Measurements from ENCODE around the gene FILIP1.

The FILIP1 gene

DNA sequence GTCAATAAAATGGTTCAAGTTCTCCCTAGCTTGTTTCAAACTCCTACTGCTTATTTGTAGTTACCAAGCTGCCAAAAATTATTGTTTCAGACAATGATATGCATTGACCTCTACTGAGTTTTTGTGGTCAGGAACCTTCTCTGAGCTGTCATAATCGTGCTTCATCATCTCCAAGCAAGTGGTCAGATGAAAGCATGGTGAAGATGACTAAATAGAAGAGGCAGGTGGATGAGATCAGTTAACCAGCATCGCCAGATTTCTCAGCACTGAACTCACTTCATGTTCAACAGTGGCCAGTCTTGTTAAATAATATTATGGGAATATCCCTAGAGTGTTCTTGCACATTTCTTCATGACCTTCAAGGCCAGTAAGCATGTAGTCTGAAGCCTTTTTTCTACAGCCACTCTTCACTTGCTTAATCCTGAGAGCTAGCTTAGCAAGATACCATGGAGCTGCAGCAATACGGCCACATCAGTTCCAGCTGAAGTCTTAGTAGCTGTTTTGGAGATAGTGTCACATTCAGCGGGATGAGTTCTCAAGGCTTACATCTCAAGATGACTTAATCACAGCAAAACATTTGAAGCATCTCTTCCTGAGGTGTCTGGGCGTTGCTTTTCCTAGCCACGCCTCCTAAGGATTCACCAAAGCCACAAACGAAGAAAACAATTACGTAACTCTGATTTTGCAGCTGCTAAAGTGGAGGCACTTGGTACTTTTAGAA, 107.4 kb downstream of the FILIP1 start:
- POLR2A ChIA-PET (ENCODE audit: low non-redundant PET): no interaction called here
- CTCF ChIA-PET: interaction anchor here (0.6 to 1.0 kb wide), 2 partner anchors 9 to 30 kb away, joined by 5 to 10 read pairs; no protein-coding TSS in a partner anchor
- H3K27ac ChIP-seq: no peak overlapping the region
- DNase-seq (ENCODE audit: low spot score): no peak
- TF ChIP-seq, protein P1, sequence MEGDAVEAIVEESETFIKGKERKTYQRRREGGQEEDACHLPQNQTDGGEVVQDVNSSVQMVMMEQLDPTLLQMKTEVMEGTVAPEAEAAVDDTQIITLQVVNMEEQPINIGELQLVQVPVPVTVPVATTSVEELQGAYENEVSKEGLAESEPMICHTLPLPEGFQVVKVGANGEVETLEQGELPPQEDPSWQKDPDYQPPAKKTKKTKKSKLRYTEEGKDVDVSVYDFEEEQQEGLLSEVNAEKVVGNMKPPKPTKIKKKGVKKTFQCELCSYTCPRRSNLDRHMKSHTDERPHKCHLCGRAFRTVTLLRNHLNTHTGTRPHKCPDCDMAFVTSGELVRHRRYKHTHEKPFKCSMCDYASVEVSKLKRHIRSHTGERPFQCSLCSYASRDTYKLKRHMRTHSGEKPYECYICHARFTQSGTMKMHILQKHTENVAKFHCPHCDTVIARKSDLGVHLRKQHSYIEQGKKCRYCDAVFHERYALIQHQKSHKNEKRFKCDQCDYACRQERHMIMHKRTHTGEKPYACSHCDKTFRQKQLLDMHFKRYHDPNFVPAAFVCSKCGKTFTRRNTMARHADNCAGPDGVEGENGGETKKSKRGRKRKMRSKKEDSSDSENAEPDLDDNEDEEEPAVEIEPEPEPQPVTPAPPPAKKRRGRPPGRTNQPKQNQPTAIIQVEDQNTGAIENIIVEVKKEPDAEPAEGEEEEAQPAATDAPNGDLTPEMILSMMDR (conservative IDR thresholded peaks at IDR 0.05; ENCODE audit: low read depth): no peak

DNA sequence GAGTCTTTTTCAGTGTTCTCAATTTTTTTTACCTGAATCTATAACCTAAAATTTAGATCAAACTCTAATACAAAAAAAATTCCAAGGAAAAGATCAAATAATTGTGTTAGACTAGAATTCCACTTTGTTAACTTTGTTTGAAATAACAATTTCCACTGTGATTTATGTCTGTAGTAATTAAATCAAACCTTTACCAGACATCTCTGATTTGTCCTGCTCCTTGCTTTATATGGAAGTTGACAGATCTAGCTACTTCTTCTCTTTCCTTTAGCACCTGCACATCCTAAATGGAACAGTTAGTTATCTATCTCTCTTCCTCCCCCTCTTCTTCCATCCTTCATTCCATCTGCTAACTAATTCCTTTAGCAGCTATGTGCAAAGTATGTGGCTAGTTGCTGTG, 109.5 kb downstream of the FILIP1 start:
- no peak for DNase-seq (ENCODE audit: low spot score)
- ChIA-PET CTCF (interaction anchor here (0.6 to 0.9 kb wide), 2 partner anchors 27 to 101 kb away, joined by 3 read pairs; no protein-coding TSS in a partner anchor), POLR2A (ENCODE audit: low non-redundant PET) (no interaction called here)
- no peak overlapping the region for H3K27ac ChIP-seq
- TF ChIP-seq, protein P1 (conservative IDR thresholded peaks at IDR 0.05; ENCODE audit: low read depth): no peak

DNA sequence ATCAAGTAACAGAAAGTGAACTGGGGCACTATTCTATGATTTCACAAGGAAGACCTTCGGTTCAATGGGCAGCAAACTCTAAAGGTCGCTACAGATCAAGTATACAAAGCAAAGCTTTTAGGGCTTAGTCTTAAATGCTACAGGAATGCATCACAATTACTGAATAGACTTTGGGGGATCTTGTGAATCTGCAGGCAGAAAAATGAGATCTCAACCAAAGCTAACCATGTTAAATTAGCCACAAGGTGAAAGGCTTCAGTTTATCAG, 111.0 kb downstream of the FILIP1 start:
- no peak for DNase-seq (ENCODE audit: low spot score)
- TF ChIP-seq, protein P1 (conservative IDR thresholded peaks at IDR 0.05; ENCODE audit: low read depth): no peak
- no peak overlapping the region for H3K27ac ChIP-seq
- ChIA-PET POLR2A (ENCODE audit: low non-redundant PET) (no interaction called here), CTCF (no interaction called here)

DNA sequence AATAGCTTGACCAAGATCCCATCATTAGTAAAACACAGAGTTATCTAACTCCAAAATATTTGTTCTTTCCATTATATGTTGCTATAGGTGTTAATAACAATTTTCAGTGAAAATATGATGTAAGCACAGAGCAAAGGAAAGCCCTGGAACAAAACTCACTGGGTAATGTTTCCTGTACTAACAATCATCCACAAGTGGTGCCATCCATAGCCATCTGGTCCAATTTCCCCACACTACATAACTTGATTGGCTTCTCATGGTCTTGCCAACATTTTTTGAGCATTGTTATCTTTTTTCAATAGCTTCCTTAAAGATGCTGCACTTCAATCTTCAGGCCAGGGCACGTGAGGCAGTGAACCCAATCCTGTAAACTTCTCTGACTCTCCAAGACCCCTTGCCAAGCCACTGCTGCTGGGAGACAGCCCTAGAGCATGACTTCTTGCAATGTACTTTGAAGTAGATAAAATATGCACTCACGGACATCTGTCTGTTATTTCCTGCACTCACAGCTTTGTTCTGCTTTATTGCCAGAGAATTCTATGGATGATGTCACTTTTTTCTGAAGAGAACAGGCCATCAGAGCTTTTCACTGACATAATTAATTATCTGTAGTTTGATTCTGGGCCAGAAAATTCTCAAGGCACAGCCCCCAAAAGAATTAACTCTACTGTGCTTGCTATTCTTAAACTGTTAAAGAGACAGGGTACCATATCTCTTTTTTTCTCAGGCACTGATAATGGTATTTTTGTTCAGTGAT, 111.5 kb downstream of the FILIP1 start:
- TF ChIP-seq, protein P1 (conservative IDR thresholded peaks at IDR 0.05; ENCODE audit: low read depth): no peak
- ChIA-PET CTCF (no interaction called here), POLR2A (ENCODE audit: low non-redundant PET) (no interaction called here)
- DNase-seq (ENCODE audit: low spot score): no peak
- no peak overlapping the region for H3K27ac ChIP-seq

DNA sequence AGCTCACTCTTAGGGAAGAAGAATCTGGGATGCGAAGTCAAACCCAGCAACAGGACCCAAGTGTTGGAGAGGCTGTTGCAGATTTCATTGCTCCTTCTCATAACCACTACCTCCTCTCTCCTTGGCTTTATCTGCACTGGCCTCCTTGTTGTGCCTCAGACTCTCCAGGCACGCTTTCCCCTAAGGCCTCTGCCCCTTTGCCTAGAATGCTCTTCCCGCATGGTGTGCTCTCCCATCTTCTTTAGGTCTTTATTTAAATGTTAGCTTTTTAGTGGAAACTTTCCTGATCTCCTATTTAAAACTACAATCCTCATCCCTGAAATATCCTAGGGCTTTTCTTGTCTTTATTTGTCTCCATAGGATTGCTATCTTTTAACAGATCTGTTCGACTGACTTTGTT, 114.1 kb downstream of the FILIP1 start:
- CTCF ChIA-PET: no interaction called here
- POLR2A ChIA-PET (ENCODE audit: low non-redundant PET): no interaction called here
- no peak for DNase-seq (ENCODE audit: low spot score)
- H3K27ac ChIP-seq: no peak overlapping the region
- TF ChIP-seq, protein P1 (conservative IDR thresholded peaks at IDR 0.05; ENCODE audit: low read depth): no peak

- TF ChIP-seq, protein P1 (conservative IDR thresholded peaks at IDR 0.05; ENCODE audit: low read depth): no peak
- no peak for DNase-seq (ENCODE audit: low spot score)
- ChIA-PET CTCF (no interaction called here), POLR2A (ENCODE audit: low non-redundant PET) (no interaction called here)
- no peak overlapping the region for H3K27ac ChIP-seq
Observed at GRCh38 chr6:75378101-75378500, 115.5 kb downstream of the FILIP1 start.

Data from RWPE1 (cell line).